ENCODE data around the gene PXK.

DNA sequence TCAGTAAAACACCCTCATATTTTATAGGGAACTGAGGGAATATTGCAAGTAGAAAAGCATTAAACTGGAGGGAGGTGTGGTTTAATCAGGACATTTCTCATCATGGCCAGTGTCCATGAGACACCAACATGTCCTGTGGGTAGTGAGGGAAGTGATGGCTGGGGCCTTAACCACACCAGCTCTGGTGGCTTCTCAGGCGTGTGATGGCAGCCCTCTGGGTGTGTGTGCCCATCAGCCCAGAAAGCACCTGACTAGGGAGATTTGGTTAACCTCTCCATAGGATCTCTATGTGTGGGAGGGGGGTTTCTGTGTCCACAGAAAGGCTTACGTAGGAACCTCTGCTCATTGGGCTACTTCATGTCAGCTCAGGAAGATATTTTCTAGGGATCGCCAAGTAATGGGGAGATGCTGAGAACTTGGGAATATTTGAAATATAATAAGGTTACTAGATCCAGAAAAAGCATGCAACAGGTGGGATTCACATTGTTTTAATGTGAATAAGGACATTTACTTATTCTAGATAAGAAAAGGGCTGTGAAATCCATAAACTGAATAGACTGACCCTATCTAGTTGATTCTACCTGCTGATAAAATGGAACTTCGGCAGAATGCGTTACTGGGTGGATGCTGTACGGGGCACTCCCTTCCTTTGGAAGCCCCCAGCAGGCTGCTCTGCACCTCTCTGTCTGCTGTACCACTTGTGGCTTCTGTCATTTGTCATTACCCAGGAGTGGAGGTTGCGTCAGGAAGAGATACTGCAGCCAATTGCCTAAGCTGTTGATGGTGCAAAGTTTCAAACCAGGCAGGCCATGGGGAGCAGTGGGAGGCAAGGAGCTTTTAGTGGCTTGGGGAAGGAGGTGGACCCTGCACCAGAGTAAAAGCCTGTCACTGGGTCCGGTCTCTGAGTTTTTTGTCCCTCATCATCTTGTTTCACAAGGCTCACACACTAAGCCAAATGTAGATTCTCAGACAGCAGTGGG lies 79.4 kb downstream of the PXK start:
- TF ChIP-seq CTCF (conservative IDR thresholded peaks at IDR 0.05) (no peak), ZFX (IDR thresholded peaks at IDR 0.05) (no peak)
